Muscle layer of duodenum (tissue), 2 donors: ENCODE results near the gene SELENOF.
"Not testable (repeated sequence)": the region's sequence is repeated elsewhere in the genome, so short reads cannot be mapped to it uniquely, and the experiment has no call there.

ENCODE experiments used
- H3K27ac ChIP-seq: one replicate; pipeline ENCODE4 v1.7.0; 2013; ENCODE audit warnings: mild to moderate bottlenecking, low read length
- H3K27me3 ChIP-seq: one replicate; pipeline ENCODE4 v1.7.0; 2013; ENCODE audit warnings: low read depth, mild to moderate bottlenecking, control low read depth, low read length
- H3K36me3 ChIP-seq, 2 donors: one replicate each; pipeline ENCODE4 v1.7.0; 2013; ENCODE audit warnings: low read length in 2 of 2, control low read depth in 1 of 2, mild to moderate bottlenecking in 1 of 2; ENCODE audit not compliant: insufficient read depth in 2 of 2, control insufficient read depth in 1 of 2
- H3K4me1 ChIP-seq, 2 donors: one replicate each; pipeline ENCODE4 v1.7.0; 2013; ENCODE audit warnings: low read length in 2 of 2, mild to moderate bottlenecking in 2 of 2, control low read depth in 1 of 2, moderate library complexity in 1 of 2; ENCODE audit not compliant: insufficient read depth in 2 of 2, control insufficient read depth in 1 of 2
- H3K4me3 ChIP-seq, 2 donors: one replicate each; pipeline ENCODE4 v1.7.0; 2013; ENCODE audit warnings: low read length in 2 of 2, low read depth in 1 of 2, mild to moderate bottlenecking in 1 of 2
- H3K9me3 ChIP-seq, 2 donors: one replicate each; pipeline ENCODE4 v1.7.0; 2013; ENCODE audit warnings: low read length in 2 of 2, control low read depth in 1 of 2, mild to moderate bottlenecking in 1 of 2; ENCODE audit not compliant: control insufficient read depth in 1 of 2
- donor health status: healthy.

Gene SELENOF

DNA sequence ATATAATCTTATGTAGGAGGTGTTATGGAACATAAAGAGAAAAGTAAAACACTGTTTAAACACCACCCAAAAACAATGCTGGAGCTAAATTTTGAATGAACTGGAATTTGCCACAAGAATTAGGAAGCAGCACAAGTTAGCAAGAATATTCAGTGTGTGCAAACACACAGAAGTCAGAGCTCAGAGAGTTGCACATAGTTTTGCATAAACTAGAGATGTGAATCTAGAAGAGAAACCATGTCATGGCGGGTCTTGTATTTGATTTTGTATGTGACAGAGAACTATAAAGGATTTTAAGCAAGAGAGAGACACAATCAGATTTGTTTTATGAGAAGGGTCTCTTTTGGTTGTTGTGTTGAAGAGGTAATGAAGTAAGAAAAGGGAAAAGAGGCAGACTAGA, 38.2 kb downstream of the SELENOF start:
- H3K36me3 ChIP-seq = peaks cover 8 to 13% of the 10 kb centered on the region in 2 donors
- no peaks in the 10 kb centered on the region for H3K9me3 ChIP-seq
- H3K27me3 ChIP-seq = no peaks in the 10 kb centered on the region
- no peak overlapping the region for H3K4me3 ChIP-seq
- no peaks in the 10 kb centered on the region for H3K4me1 ChIP-seq
- no peak overlapping the region for H3K27ac ChIP-seq

DNA sequence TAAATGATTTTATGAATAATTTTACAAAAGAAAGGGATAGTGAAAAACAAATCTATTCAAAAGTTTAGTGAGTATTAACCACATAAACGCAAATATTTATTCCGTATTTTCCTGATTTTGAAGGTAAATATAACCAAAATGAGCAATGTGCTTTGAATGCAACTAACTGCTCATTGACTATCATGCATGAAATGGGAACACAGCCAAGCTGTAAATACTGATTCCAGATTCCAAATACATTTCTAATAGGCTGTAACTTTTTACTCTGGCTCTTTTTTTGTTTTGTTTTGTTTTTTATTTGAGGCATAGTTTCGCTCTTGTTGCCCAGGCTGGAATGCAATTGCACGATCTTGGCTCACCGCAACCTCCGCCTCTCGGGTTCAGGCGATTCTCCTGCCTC, 41.8 kb downstream of the SELENOF start:
- no peak overlapping the region for H3K27ac ChIP-seq
- H3K4me1 ChIP-seq = no peaks in the 10 kb centered on the region
- no peaks in the 10 kb centered on the region for H3K9me3 ChIP-seq
- H3K27me3 ChIP-seq = no peaks in the 10 kb centered on the region
- H3K36me3 ChIP-seq = no peaks in the 10 kb centered on the region
- no peak overlapping the region for H3K4me3 ChIP-seq

DNA sequence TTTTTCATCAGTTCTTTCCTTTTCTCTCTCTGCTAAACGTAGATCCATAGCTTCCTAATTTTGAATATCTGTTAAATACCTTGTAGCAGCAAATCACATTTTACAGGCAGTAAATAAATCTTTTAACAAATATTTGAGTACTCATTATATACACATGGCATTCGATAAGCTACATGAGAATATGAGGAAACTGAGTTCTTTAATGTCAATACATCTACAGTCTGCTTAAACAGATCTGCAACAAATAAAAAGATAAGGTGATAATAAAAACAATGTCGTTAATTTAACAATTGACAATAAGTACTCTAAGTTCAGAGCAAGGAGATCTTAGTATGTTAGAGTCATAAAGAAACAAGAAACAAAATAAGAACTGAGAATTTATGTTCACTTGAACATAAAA, 42.9 kb downstream of the SELENOF start:
- Histone ChIP-seq H3K4me1 (no peaks in the 10 kb centered on the region), H3K4me3 (no peak overlapping the region), H3K36me3 (no peaks in the 10 kb centered on the region), H3K27ac (no peak overlapping the region), H3K9me3 (no peaks in the 10 kb centered on the region), H3K27me3 (no peaks in the 10 kb centered on the region)

DNA sequence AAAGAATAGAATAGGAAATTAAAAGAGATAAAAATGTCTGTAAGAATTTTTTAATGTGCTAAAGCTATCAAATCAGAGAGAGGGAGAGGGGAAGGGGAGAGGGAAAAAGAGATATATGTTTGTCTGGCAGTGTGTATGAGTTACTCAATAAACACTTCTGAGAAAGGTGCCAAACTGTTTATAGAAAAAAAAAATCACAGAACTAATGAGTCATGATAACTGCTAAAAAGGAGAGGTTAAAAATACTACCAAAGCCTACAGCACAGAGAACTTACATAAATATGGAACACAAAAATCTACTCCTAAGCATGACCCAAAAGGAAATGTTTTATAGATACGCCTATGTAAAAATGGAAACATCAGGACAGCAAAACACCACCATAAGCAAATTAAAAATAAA, 45.4 kb downstream of the SELENOF start:
- no peaks in the 10 kb centered on the region for H3K9me3 ChIP-seq
- H3K27me3 ChIP-seq = no peaks in the 10 kb centered on the region
- no peaks in the 10 kb centered on the region for H3K36me3 ChIP-seq
- H3K4me1 ChIP-seq = no peaks in the 10 kb centered on the region
- H3K4me3 ChIP-seq = no peak overlapping the region
- no peak overlapping the region for H3K27ac ChIP-seq

DNA sequence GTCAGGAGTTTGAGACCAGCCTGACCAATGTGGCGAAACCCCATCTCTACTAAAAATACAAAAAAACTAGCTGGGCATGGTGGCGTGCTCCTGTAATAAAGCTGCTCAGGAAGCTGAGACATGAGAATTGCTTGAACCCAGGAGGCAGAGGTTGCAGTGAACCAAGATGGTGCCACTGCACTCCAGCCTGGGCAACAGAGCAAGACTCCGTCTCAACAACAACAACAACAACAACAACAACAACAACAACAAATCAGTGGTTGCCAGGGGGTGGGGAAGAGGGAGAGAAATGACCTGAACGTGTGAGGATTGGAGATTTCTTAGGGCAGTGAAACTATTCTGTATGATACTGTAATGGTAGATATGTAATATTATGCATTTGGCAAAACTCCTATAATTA, 46.6 kb downstream of the SELENOF start:
- H3K27ac ChIP-seq, H3K4me1 ChIP-seq, H3K9me3 ChIP-seq, H3K36me3 ChIP-seq, H3K4me3 ChIP-seq, H3K27me3 ChIP-seq: not testable (repeated sequence)

DNA sequence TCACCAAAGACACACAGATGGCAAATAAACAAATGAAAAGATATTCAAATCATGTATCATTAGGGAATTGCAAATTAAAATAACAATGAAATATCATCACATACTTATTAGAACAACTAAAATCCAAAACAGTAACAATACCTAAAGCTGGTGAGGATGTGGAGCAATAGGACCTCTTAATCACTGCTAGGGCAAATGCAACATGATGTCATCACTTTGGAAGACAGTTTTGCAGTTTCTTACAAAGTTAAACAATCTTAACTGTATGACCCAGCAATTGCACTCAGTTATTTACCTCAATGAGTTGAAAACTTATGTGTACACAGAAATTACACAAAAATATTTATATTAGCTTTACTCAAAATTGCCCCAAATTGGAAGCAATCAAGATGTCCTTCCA, 47.3 kb downstream of the SELENOF start:
- H3K27ac ChIP-seq = no peak overlapping the region
- no peaks in the 10 kb centered on the region for H3K36me3 ChIP-seq
- H3K9me3 ChIP-seq = no peaks in the 10 kb centered on the region
- no peaks in the 10 kb centered on the region for H3K27me3 ChIP-seq
- no peak overlapping the region for H3K4me3 ChIP-seq
- no peaks in the 10 kb centered on the region for H3K4me1 ChIP-seq

DNA sequence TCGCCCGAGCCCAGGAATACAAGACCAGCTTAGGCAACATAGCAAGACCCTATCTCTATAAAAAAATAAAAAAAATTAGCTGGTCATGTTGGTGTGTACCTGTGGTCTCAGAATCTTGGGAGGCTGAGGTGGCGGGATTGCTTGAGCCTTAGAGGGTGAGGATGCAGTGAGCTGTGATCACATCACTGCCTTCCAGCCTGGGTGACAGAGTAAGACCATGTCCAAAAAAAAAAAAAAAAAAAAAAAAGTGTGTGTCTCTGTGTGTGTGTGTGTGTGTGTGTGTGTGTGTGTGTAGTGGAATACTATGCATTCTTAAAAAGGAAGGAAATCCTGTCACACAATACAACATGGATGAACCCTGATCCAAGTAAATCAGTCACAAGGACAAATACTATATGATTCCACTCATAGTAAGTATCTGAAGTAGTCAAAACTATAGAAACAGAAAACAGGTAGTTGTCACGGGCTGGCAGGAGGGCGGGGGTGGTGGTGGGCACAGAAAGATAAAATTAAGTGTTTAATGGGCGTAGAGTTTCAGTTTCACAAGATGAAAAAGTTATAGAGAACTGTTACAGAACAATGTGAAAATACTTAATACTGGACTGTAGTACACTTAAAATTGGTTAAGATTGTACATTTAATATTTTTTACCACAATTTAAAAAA, 47.8 kb downstream of the SELENOF start:
- H3K27me3 ChIP-seq = no peaks in the 10 kb centered on the region
- no peaks in the 10 kb centered on the region for H3K36me3 ChIP-seq
- no peak overlapping the region for H3K27ac ChIP-seq
- H3K4me1 ChIP-seq = no peaks in the 10 kb centered on the region
- H3K9me3 ChIP-seq = no peaks in the 10 kb centered on the region
- H3K4me3 ChIP-seq = no peak overlapping the region

DNA sequence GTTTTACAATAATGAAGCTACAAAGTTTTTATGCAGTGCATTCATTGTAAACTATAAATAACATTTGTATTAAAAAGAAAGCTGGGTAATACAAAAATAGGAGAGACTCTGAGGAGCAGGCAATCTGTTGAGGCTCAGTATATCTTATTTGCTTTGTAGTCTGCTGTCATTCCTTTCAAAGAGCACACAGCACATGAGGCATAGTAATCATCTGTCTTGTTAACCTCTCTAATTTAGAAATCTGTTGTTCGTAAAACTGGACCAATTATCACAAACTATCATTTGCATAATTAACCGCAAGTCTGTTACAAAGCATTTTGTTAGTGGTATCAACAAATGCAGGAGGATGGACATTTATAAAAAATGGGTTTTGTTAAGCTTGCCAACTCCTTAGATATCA, 51.0 kb downstream of the SELENOF start:
- no peaks in the 10 kb centered on the region for H3K36me3 ChIP-seq
- H3K4me3 ChIP-seq = no peak overlapping the region
- no peaks in the 10 kb centered on the region for H3K9me3 ChIP-seq
- H3K4me1 ChIP-seq = no peaks in the 10 kb centered on the region
- no peaks in the 10 kb centered on the region for H3K27me3 ChIP-seq
- H3K27ac ChIP-seq = no peak overlapping the region

DNA sequence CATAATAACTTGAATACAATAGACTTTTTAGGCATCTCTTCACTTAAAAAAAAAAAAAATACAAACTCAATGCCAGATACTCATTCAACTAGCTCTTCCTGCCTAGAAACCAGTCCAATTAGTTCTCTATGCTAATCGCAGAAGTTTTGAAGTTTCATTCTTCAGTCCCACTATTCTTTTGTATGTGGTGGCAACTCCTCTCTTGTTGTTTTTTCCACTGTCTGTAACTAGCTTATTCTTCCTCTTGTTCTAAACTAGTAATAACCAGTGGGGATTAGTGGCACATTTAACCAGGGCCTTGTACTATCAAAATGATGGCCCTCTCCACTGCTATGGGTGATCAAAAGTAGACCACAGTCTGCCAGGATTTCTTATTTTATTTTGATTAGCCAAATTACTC, 52.5 kb downstream of the SELENOF start:
- no peaks in the 10 kb centered on the region for H3K9me3 ChIP-seq
- no peak overlapping the region for H3K4me3 ChIP-seq
- H3K27me3 ChIP-seq = no peaks in the 10 kb centered on the region
- H3K36me3 ChIP-seq = no peaks in the 10 kb centered on the region
- H3K4me1 ChIP-seq = no peaks in the 10 kb centered on the region
- H3K27ac ChIP-seq = no peak overlapping the region

DNA sequence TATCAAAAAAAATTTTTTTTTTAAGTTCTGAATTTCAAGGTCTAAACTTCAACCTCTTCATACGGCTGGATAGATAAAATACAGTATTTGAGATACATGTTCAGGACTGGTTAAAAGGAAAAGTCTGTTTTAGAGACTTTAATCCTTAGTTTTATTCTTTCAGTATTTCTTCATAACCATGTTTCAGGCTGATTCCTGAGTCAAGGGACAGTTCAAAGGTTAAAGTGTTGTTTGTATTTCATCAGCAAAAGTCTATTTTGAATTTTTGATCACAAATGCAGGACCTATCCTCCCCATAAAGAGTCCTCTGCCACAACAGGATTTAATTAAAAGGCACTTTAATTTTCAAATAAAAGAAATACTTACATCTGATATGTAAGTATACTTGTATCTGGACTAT, 53.5 kb downstream of the SELENOF start:
- Histone ChIP-seq H3K4me3 (no peak overlapping the region), H3K36me3 (no peaks in the 10 kb centered on the region), H3K27me3 (no peaks in the 10 kb centered on the region), H3K4me1 (no peaks in the 10 kb centered on the region), H3K9me3 (no peaks in the 10 kb centered on the region), H3K27ac (no peak overlapping the region)

DNA sequence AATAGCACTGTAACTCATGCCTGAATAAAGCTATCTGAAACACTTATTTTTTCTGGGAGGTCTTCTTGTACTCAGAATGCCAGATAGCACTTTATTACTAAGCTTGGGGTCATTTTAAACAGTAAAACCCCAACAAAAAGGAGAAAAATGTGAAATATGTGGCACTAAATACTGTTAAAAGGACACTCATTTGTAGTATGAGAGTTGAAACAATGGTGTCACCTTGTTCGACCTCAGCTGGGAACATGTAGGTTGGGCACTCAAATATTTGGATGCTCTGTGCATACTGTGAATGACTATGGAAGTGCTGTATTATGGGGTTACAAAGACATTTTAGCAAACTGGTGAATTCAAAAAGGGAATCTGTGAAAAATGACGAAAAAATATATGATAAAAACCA, 53.9 kb downstream of the SELENOF start:
- no peaks in the 10 kb centered on the region for H3K36me3 ChIP-seq

DNA sequence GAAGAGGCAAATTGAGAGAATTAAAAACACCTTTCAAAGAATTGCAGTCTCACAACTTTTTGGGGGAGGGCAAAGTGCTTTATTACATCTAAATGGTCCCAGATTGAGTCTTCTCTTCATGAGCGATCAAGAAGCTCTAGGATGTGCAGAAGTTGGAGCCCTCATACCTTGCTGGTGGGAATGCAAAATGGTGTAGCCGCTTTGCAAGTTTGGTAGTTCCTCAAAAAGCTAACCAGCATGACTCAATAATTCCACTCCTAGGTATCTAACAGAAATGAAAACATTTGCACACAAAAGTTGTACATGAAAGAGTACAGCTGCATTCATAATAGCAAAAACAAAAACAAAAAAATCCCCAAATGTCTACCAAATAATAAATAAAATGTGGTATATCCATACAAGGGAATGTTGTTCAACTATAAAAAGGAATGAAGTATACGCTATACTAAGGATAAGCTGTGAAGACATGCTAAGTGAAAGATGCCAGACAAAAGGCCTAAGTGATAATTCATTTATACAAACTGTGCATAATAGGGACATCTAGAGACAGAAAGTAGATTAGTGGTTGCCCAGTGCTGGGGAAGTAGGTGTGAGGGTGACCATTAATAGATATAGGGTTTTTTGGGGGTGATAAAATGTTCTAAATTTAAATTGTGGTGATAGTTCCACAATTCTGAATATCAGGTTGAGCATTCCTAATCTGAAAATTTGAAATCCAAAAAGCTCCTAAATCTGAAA, 55.2 kb downstream of the SELENOF start:
- H3K36me3 ChIP-seq = no peaks in the 10 kb centered on the region
- no peaks in the 10 kb centered on the region for H3K4me1 ChIP-seq
- H3K27ac ChIP-seq = no peak overlapping the region
- H3K9me3 ChIP-seq = no peaks in the 10 kb centered on the region
- H3K4me3 ChIP-seq = no peak overlapping the region
- no peaks in the 10 kb centered on the region for H3K27me3 ChIP-seq

More for the DNA sequence above, 53.9 kb downstream of the SELENOF start:
- no peaks in the 10 kb centered on the region for H3K4me1 ChIP-seq
- no peaks in the 10 kb centered on the region for H3K27me3 ChIP-seq
- H3K9me3 ChIP-seq = no peaks in the 10 kb centered on the region
- H3K27ac ChIP-seq = no peak overlapping the region
- no peak overlapping the region for H3K4me3 ChIP-seq
